WI38 (cell line): Measurements from ENCODE around the gene XPO4.
"Not testable (repeated sequence)": the region's sequence is repeated elsewhere in the genome, so short reads cannot be mapped to it uniquely, and the experiment has no call there.

Experiments used
- H3K4me3 ChIP-seq: 2 replicates; pipeline ENCODE4 v1.5.1; 2011; ENCODE audit warnings: low read depth, mild to moderate bottlenecking, control low read depth, low read length
- TF ChIP-seq, protein P1 (sequence below): IDR thresholded peaks from 2 replicates; pipeline ENCODE4 v1.5.1; 2012; ENCODE audit warnings: low read depth, mild to moderate bottlenecking, control low read depth, low read length

XPO4 gene

DNA sequence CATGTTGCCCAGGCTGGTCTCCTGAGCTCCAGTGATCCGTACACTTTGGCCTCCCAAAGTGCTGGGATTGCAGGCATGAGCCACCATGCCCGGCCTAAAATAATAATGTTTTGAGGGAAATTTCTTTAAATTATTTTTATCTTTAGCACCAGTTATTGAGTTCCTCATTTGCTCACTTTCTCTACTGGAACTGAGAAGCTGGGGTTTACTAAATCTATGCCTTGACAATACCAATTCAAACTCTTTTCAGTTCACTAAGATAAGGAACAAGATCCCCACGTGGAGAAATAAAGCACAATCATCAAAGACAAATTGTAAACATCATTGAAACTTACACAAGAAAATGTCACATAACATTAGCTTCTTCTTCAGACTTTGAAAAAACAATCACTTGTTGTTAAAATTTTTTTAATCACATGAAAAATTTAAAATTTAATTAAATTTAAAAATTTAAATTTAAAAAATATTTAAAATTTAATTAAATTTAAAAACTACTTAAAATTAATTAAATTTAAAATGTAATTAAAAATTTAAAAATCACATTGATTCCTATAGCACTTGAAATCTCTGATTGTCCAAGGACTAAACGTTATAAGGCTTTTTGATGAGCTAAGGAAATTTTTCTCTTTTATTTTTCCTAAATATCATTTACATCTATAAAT, 25.2 kb upstream of the XPO4 start:
- no peak overlapping the region for H3K4me3 ChIP-seq
- TF ChIP-seq, protein P1, sequence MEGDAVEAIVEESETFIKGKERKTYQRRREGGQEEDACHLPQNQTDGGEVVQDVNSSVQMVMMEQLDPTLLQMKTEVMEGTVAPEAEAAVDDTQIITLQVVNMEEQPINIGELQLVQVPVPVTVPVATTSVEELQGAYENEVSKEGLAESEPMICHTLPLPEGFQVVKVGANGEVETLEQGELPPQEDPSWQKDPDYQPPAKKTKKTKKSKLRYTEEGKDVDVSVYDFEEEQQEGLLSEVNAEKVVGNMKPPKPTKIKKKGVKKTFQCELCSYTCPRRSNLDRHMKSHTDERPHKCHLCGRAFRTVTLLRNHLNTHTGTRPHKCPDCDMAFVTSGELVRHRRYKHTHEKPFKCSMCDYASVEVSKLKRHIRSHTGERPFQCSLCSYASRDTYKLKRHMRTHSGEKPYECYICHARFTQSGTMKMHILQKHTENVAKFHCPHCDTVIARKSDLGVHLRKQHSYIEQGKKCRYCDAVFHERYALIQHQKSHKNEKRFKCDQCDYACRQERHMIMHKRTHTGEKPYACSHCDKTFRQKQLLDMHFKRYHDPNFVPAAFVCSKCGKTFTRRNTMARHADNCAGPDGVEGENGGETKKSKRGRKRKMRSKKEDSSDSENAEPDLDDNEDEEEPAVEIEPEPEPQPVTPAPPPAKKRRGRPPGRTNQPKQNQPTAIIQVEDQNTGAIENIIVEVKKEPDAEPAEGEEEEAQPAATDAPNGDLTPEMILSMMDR, result no peak

DNA sequence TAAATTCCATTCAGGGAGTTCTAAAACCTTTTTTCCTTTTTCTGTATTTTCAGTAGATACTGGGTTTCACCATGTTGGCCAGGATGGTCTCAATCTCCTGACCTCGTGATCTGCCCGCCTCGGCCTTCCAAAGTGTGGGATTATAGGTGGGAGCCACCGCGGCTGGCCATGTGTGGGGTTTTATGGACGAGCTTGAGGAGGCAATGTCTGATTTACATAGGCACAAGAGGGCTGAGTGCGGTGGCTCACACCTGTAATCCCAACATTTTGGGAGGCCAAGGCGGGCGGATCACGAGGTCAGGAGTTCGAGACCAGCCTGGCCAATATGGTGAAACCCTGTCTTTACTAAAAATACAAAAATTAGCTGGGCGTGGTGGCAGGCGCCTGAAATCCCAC, 22.8 kb upstream of the XPO4 start:
- H3K4me3 ChIP-seq, result not testable (repeated sequence)

DNA sequence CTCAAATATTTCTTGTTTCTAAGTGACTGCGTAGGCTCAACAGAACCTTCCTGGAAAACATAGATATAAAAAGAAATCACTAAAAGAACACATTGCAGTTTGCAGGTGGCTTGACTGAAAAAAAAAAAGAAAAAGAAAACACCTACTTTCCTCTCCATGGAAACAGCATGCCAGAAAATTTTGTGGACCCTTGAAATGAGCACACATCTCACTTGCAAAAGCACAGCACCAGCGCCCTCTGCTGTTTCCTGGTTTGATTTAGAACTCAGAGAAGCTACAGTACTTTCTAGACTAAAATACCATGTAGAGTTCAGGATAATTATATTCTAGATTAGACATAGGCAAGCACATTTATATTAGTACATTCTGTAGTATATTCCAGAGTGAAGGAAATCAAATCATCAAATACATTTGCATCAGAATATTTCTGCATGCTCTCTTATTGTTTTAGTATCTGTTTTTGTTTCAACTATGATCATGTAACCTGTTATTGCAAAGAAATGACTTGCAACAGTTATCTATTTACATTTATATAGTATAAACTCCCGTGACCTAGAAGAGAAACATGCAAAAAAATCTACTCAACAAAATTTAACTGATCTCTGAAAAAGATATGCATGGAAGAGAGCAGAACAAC, 22.3 kb upstream of the XPO4 start:
- no peak overlapping the region for H3K4me3 ChIP-seq
- TF ChIP-seq, protein P1, result peak; percentile 64

DNA sequence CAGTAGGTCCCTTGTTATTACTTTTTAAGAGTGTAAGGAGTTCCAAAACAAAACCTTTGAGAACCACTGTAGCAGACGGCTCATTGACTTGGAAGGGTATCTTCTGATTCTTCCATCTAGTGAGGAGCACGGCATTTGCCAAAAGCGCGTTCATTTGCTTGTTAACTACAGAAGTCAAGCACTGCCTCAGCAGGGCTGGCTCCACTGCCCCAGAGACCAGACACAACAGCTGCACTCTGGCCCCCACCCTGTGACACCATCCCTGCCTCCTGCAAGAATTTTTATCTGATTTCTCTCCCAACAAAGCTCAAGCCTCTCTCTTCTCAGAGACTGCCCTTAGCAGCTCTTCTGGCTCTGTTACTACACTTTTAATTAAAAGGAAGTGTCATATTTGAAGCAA, 20.7 kb upstream of the XPO4 start:
- no peak overlapping the region for H3K4me3 ChIP-seq
- TF ChIP-seq, protein P1, result no peak

DNA sequence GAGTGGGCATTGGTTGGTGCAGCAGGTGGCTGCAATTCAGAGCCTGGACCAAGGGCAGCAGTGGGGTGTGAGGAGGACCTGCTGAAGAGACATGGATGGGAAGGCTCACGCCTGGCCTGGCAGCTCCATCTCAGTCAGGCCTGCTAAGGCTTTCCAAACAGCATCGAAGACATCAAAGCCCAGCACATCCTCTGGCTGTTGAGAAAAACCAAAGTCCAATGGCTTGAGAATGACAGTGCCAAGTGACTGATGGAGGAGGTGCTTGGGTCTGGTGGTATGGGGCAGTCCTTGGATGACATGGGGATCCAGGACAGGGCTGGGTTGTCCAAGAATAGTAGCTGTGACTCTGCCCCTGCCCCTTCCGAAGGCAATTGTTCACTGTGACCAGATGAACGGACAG, 19.0 kb upstream of the XPO4 start:
- TF ChIP-seq, protein P1, result no peak
- no peak overlapping the region for H3K4me3 ChIP-seq

DNA sequence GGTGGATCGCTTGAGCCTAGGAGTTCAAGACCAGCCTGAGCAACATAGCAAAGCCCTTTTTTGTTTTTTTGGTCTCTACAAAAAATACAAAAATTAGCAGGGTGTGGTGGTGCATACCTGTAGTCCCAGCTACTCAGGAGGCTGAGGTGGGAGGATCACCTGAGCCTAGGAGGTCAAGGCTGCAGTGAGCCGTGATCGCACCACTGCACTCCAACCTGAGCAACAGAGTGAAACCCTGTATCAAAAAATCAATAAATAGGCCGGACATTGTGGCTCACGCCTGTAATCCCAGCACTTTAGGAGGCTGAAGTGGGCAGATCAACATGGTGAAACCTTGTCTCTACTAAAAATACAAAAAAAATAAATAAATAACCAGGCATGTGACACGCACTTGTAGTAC, 13.1 kb upstream of the XPO4 start:
- H3K4me3 ChIP-seq, result not testable (repeated sequence)

DNA sequence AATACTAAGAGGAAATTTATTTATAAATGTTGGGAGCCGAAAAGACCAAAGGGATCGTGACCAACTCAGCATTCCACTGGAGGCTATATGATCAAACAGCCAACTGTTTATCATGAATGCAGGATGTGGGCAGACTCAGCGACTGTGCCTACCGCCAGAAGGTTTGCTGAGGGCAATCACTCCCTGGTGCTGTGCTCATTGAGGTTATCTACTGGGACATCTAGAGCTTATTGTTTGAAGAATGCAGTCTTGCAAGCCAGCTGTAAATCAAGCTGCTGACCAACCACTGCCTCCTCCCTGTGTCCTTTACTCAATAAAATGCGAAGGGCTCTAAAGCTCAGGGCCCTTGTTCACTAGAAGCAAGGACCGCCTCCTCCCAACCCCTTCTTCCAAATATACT, 8.5 kb upstream of the XPO4 start:
- TF ChIP-seq, protein P1, result no peak
- H3K4me3 ChIP-seq, result no peak overlapping the region

DNA sequence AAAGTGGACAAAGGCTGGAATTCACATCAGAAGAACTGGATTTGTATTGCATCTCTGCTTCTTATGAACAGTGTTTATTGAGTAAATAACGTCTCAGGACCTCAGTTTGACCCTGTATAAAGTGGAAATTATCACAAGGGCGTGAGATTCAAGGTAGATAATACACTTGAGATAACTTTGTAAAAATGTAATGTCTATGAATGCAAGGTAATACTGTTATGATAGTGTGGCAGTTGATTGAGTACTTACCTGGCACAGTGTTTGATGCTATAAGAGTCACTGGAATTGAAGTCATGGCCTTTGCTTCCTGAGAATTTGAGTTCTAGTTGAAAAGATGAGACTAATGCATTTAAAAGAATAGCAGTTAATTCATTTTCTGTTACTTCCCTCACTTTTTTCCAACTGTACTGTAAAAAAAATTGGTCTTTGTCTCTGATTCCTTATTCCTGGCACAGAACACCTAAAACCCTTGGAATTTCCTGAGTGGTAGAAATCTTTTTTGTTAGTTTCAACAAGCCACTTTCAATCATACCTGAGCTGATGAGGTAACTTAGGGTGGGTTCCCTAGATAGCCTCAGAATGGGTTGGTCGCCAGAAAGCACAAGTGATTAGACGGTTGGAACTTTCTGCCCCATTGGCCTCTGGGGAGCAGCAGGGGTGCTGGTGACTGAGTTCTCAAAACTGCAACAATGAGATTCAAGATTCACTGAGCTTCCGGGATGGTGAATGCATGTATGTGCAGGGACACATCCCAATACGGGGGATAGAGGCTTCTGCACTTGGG, 6.4 kb upstream of the XPO4 start:
- TF ChIP-seq, protein P1, result no peak
- H3K4me3 ChIP-seq, result no peak overlapping the region
